ENCODE data around the gene CBARP.

The CBARP gene

DNA sequence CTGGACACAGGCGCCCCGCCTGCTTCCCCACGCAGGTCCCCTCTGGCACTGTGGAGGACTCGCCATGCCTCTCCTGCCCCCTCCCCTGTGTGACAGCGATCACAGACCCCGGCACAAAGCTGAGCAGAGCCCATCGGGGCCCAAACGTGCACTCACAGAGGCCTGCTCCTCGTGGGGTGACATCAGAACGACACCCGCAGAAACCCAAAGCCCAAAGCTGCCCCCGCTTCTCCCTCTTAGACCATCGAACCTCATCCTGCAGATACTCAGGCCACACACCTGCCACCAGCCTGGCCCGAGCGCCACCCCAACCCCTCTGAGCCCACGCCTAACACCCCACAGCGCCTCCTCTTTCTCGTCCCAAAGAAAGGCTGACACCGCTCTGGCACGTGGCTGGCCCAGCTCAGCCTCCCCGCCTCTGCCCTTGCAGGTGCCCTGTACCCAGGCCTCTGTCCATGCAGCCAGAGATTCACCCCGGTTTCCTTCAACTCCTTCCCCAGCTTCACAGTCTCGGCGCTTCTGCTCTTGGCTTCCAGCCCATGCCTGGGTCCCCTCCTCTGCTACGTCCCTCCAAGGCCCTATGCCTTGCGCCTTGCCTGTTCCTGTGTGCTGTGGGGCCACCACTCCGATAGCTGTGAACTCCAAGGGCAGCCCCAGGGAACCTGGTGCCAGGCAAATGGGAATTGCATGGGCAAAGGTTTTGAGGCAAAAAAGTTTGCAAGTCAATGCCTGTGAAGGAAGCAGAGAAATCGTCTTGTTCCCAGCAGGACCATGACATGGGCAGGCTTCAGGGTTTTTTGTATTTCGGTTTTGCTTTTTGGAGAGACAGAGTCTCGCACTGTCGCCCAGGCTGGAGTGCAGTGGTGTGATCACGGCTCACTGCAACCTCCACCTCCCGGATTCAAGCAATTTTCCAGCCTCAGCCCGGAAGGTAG, 831 bp upstream of the CBARP start:
- DNase-seq, result peak in 1 of 6 experiments; percentile 29

GRCh38 chr19:1237027-1237659, 662 bp downstream of the CBARP start:
- DNase-seq, result no peak

- no peak for DNase-seq
These were observed 1.2 kb downstream of the CBARP start for GRCh38 chr19:1236576-1236975.

- no peak for DNase-seq
These were observed 1.9 kb downstream of the CBARP start for GRCh38 chr19:1235625-1236538.

DNA sequence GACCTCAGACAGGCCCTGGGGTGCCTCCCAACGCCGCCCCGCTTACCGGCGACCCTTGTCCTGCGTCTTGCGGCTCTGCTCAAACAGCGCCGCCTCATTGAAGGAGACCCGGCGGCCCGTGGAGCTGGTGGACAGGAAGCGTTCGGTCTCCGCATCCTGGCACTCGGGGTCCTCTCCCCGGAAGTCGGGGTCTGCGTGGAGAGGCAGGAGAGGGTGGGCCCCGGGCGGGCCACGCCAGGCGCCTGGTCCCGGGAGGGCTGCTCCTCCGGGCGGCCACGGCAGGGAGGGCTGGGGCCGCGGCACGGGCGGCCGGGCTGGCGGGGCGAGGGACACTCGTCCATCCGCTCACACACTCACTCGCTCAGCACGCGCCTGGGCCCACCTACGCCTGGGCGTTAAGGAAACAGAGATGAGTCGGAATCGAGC, 2.8 kb downstream of the CBARP start:
- DNase-seq, result no peak

- DNase-seq, result no peak
These were observed 3.5 kb downstream of the CBARP start for GRCh38 chr19:1234051-1234954.

DNA sequence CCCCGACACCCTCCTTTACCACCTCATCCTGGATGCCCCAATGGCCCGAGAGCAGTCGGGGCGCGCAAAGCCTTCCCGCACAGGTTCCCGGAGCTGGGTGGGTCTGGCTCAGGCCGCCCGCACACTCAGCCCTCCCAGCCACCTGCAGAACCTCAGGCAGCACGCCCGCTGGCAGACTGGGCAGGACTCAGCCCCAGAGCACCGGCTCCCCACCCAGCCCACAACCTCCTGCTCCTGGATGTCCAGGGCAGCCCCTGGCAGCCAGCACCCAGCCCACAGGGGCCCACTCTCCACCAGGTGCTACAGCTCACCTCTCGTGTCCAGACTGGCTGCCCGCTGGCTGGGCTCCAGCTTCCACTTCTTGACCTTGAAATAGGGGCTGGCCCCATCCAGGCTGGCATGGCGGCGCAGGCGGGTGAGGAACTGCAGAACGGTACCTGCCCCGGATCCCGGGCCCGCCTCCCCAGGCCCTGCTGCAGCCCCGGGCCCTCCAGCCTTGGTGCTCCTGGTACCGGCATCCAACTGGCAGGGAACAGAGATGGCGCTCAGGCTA, 4.6 kb downstream of the CBARP start:
- no peak for DNase-seq

- no peak for DNase-seq
These were observed 5.1 kb downstream of the CBARP start for GRCh38 chr19:1232652-1233072.

GRCh38 chr19:1231729-1232637, 5.8 kb downstream of the CBARP start:
- DNase-seq, result no peak

DNA sequence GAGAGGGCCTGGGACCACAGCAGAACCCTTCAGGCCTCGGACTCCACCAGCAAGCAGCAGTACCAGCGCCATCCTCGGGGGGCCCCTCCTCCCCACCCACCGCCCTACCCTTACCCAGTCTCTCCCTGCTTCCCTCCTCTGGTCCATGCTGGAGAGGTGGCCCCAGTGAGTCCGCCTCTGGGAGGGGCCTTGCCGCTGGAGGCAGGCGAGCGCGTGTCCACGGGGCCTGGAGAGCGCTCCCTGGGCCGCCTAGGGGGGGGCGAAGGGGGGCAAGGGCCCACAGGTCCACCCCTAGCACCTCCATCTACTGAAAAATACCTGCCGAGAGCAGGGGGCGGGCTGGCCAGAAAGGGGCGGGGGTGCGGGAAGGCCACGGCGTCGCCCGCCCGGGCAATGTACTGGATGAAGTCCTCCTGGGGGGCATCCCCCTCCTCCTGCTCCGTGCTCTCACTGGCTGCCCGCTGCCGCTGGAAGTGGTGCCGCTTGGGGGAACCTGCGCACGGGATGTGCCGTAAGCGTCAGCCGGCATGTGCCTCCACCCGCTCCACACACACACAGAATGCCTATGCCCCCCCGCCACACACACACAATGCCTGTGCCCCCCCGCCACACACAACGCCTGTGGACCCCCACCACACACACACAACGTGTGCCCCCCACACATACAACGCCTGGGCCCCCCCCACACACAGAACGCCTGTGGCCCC, 6.9 kb downstream of the CBARP start:
- no peak for DNase-seq

GRCh38 chr19:1229924-1230782, 7.7 kb downstream of the CBARP start:
- no peak for DNase-seq

GRCh38 chr19:1229056-1229923, 8.5 kb downstream of the CBARP start:
- DNase-seq, result no peak

- DNase-seq, result no peak
These were observed 9.4 kb downstream of the CBARP start for GRCh38 chr19:1228161-1228957.

- no peak for DNase-seq
These were observed 10.3 kb downstream of the CBARP start for GRCh38 chr19:1227304-1228054.

DNA sequence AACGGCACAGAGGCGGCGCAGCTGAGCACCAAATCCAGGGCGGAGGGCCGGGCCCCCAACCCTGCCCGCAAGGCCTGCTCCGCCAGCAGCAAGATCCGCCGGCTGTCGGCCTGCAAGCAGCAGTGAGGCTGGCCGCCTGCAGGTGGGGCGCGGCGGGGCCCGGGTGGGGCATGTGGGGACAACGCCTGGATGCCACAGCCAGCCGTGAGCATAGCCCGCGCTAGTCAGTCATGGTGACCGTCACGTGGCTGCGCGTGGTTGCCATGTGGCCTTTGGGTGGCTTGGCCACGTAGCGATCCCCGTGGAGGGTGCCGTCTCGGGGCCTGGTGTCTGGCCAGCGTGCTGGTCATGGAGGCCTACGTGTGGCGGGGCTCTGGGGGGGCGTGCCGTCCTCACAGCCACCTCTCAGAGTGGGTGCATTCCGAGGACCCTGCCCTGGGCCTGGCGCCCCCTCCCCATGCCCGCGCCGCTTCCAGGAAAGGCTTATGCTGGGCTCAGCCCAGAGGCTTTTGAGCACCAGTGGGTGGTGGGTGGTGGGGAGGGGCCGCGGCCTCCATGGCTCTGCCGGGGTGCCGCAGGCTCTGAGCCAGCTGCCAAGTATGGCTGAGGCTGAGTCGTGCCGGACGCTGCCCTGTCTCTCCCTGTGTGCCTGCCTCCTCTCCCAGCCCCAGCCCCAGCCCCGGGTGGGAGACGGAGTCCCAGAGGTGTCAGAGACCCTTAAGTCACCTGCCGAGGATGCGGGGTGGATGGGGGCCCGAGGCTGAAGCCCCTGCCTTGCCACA, 11.1 kb downstream of the CBARP start:
- no peak for DNase-seq

DNA sequence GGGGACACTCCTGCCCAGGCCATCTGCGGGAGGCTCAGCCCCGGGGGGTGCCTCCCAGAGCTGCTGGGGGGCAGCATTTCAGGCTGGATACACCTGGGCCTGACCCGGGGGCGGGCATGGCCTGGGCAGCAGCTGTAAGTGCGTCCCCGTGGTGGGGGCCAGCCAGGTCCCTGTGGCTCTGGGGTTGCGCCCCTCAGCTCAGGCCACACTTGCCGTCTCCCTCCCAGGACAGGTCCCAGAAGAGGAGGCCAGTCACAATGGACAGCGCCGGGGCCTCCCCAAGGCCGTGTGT, 11.6 kb downstream of the CBARP start:
- no peak for DNase-seq

Data from stimulated activated naive CD4-positive, alpha-beta T cell (primary cell).